HG02981 (cell line): Measurements from ENCODE around the gene B4GALT3.

Experiments used
- ATAC-seq: cut with Tn5 transposase; IDR thresholded peaks from one replicate; pipeline ENCODE4 v1.9.1; 2021; ENCODE audit warnings: mild to moderate bottlenecking, moderate library complexity; ENCODE audit not compliant: unreplicated experiment

Gene B4GALT3

GRCh38 chr1:161164901-161165610 lies 12.3 kb downstream of the B4GALT3 start:
- no peak for ATAC-seq

- no peak for ATAC-seq
Measured at GRCh38 chr1:161163793-161164192, 13.5 kb downstream of the B4GALT3 start.

- no peak for ATAC-seq
Measured at GRCh38 chr1:161162806-161163205, 14.5 kb downstream of the B4GALT3 start.

- ATAC-seq = no peak
Measured at GRCh38 chr1:161162052-161162451, 15.3 kb downstream of the B4GALT3 start.

GRCh38 chr1:161161652-161162051 lies 15.7 kb downstream of the B4GALT3 start:
- no peak for ATAC-seq

- no peak for ATAC-seq
Measured at GRCh38 chr1:161160671-161161145, 16.6 kb downstream of the B4GALT3 start.

- no peak for ATAC-seq
Measured at GRCh38 chr1:161159913-161160243, 17.4 kb downstream of the B4GALT3 start.

GRCh38 chr1:161159087-161159912 lies 18.0 kb downstream of the B4GALT3 start, which contains the start of gene USP21:
TSS of gene USP21 (plus strand) at chr1:161159500. CDS start at chr1:161160641, 1,141 bp downstream.
- ATAC-seq = peak; percentile 85

- no peak for ATAC-seq
Measured at GRCh38 chr1:161158316-161159010, 18.8 kb downstream of the B4GALT3 start.

GRCh38 chr1:161157867-161158266 lies 19.4 kb downstream of the B4GALT3 start:
- no peak for ATAC-seq

- ATAC-seq = peak; percentile 84
Measured at GRCh38 chr1:161153682-161154337, 23.5 kb downstream of the B4GALT3 start, which contains the start of gene UFC1. TSS of gene UFC1 (plus strand) at chr1:161153978. CDS start at chr1:161153998, 20 bp downstream.

- peak; percentile 5 for ATAC-seq
Measured at GRCh38 chr1:161153176-161153575, 24.1 kb downstream of the B4GALT3 start.

GRCh38 chr1:161145832-161146231 lies 31.5 kb downstream of the B4GALT3 start:
- ATAC-seq = no peak

- ATAC-seq = no peak
Measured at GRCh38 chr1:161140755-161141400, 36.4 kb downstream of the B4GALT3 start.

- ATAC-seq = no peak
Measured at GRCh38 chr1:161139766-161140165, 37.5 kb downstream of the B4GALT3 start.

- no peak for ATAC-seq
Measured at GRCh38 chr1:161138431-161138830, 38.9 kb downstream of the B4GALT3 start.

GRCh38 chr1:161137881-161138280 lies 39.4 kb downstream of the B4GALT3 start:
- ATAC-seq = no peak

GRCh38 chr1:161133220-161133740 lies 44.0 kb downstream of the B4GALT3 start:
- ATAC-seq = no peak

GRCh38 chr1:161132410-161133219 lies 44.7 kb downstream of the B4GALT3 start, which contains the start of gene DEDD:
TSS of gene DEDD (minus strand) at chr1:161132667. CDS start at chr1:161124462, 8,205 bp downstream.
- ATAC-seq = peak; percentile 95
